Stimulated activated memory B cell treated with anti-CD40 and anti-IgM and Interleukin-4, amounts not matched to agents 10 μg/mL and 1 μg/mL and 100 μg/mL, for 72 hours (primary cell): Measurements from ENCODE around the gene SPTLC2.

ENCODE experiments used
- ATAC-seq: fragments of 150-1000 bp; cut with Tn5 transposase; 2 replicates; pipeline ENCODE4 v1.10.0; 2021
- H3K27ac Mint-ChIP-seq: one replicate; pipeline ENCODE4 v1.8.0; 2022; ENCODE audit warnings: mild to moderate bottlenecking, mixed read lengths
- H3K27me3 Mint-ChIP-seq: one replicate; pipeline ENCODE4 v1.8.0; 2022; ENCODE audit warnings: mixed read lengths
- H3K36me3 Mint-ChIP-seq: one replicate; pipeline ENCODE4 v1.8.0; 2022; ENCODE audit warnings: mixed read lengths
- H3K4me1 Mint-ChIP-seq: one replicate; pipeline ENCODE4 v1.8.0; 2022; ENCODE audit warnings: mixed read lengths
- H3K4me3 Mint-ChIP-seq: one replicate; pipeline ENCODE4 v1.8.0; 2022; ENCODE audit warnings: mild to moderate bottlenecking, moderate library complexity, mixed read lengths
- H3K9me3 Mint-ChIP-seq: one replicate; pipeline ENCODE4 v1.8.0; 2022; ENCODE audit warnings: mixed read lengths

SPTLC2 gene

GRCh38 chr14:77495334-77495733, 121.1 kb downstream of the SPTLC2 start:
- Mint-ChIP-seq H3K9me3 (no peaks in the 10 kb centered on the region), H3K27me3 (peaks cover 39% of the 10 kb centered on the region), H3K27ac (no peak overlapping the region), H3K4me1 (peaks cover 25% of the 10 kb centered on the region), H3K4me3 (no peak overlapping the region), H3K36me3 (no peaks in the 10 kb centered on the region)
- ATAC-seq = no peak

DNA sequence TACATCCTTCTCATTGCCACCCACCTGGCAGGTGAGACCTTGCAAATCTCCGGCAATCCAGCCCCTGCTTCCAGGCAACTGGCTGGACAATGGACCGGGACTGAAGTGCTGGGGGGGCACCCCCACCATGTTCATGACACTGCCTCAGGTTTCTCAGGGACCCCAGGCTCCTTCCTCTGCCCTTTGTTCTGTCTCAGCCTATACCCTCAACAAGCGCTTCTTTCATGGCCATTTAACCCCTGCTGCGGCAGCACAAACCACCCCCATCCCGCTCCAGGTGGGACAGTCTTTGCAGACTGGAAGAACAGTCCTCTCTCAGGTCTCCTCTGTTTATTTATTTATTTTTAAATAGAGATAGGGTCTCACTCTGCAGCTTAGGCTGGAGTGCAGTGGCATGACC, 125.4 kb downstream of the SPTLC2 start:
- Mint-ChIP-seq H3K4me3 (no peak overlapping the region), H3K9me3 (no peaks in the 10 kb centered on the region)

GRCh38 chr14:77490347-77490986, 126.0 kb downstream of the SPTLC2 start:
- Mint-ChIP-seq H3K9me3 (no peaks in the 10 kb centered on the region), H3K27me3 (peaks cover 3% of the 10 kb centered on the region), H3K4me3 (no peak overlapping the region), H3K4me1 (no peaks in the 10 kb centered on the region), H3K36me3 (no peaks in the 10 kb centered on the region), H3K27ac (no peak overlapping the region)
- ATAC-seq = no peak

More for the DNA sequence above, 125.4 kb downstream of the SPTLC2 start:
- ATAC-seq = no peak
- Mint-ChIP-seq H3K4me1 (no peaks in the 10 kb centered on the region), H3K27ac (no peak overlapping the region), H3K36me3 (no peaks in the 10 kb centered on the region), H3K27me3 (peaks cover 9% of the 10 kb centered on the region)

DNA sequence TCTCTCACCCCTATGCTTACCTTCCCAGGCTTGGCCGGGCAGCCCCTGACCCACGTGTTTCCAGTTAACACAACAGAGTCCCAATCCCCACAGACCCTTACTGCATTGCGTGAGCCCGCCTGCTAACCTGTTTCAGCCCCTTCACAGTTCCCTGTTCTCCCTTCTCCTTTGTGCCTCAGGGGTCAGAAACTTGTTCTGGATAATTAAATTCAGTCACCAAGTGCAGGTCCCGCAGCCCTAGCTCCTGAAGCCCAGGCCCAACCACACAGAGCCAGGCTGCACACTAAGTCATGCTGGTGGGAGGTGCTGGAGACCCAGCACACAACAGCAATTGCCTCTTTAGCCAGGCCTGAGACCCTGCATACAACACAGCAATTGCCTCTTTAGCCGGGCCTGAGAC, 127.4 kb downstream of the SPTLC2 start:
- H3K4me3 Mint-ChIP-seq = no peak overlapping the region
- no peak for ATAC-seq
- H3K27me3 Mint-ChIP-seq = no peaks in the 10 kb centered on the region
- no peaks in the 10 kb centered on the region for H3K36me3 Mint-ChIP-seq
- no peak overlapping the region for H3K27ac Mint-ChIP-seq
- no peaks in the 10 kb centered on the region for H3K9me3 Mint-ChIP-seq
- no peaks in the 10 kb centered on the region for H3K4me1 Mint-ChIP-seq

DNA sequence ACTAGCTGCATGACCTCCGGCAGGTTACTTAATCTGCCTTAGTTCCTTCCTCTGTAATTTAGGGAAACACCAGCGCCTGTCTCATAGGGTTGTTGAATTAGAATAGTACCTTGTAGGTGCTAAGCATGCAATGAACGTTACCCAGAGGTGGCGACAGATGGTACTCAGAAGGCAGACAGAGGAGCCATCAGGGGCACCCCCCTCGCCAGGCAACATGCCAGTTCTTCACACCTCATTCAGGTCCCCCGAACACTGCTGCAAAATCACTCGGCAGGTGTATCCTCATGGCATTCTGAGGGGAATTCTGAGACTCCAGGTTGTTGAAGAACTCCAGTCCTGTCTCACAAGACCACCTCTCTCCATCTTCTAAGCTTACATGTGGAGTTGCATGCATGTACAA, 127.9 kb downstream of the SPTLC2 start:
- Mint-ChIP-seq H3K4me3 (no peak overlapping the region), H3K36me3 (no peaks in the 10 kb centered on the region), H3K4me1 (no peaks in the 10 kb centered on the region), H3K9me3 (no peaks in the 10 kb centered on the region), H3K27me3 (no peaks in the 10 kb centered on the region), H3K27ac (no peak overlapping the region)
- no peak for ATAC-seq

GRCh38 chr14:77485901-77486678, 130.3 kb downstream of the SPTLC2 start:
- no peak for ATAC-seq
- no peaks in the 10 kb centered on the region for H3K9me3 Mint-ChIP-seq
- H3K4me3 Mint-ChIP-seq = no peak overlapping the region
- H3K4me1 Mint-ChIP-seq = no peaks in the 10 kb centered on the region
- no peaks in the 10 kb centered on the region for H3K27me3 Mint-ChIP-seq
- no peak overlapping the region for H3K27ac Mint-ChIP-seq
- no peaks in the 10 kb centered on the region for H3K36me3 Mint-ChIP-seq

DNA sequence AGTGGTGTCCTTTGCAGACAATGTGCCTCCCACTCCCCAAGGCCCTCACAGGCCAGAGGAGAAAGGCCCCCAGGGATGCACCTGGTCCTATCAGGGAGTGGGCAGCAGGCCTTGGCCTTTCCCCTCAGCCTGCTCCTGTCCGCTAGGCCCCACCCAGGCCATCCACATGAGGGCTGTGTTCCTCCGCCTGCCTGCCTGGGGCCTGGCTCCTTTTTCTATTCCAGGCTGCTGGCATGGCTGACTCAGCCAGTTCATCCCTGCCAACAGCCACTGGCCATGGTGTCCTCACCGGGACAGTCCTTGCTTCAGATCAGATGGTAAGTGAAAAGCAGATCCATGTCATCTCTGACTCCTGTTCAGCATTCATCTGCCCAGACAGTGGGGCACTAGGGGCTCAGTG, 131.2 kb downstream of the SPTLC2 start:
- H3K9me3 Mint-ChIP-seq = no peaks in the 10 kb centered on the region
- no peaks in the 10 kb centered on the region for H3K27me3 Mint-ChIP-seq
- H3K4me3 Mint-ChIP-seq = no peak overlapping the region
- no peak overlapping the region for H3K27ac Mint-ChIP-seq
- no peaks in the 10 kb centered on the region for H3K4me1 Mint-ChIP-seq
- no peaks in the 10 kb centered on the region for H3K36me3 Mint-ChIP-seq
- no peak for ATAC-seq

DNA sequence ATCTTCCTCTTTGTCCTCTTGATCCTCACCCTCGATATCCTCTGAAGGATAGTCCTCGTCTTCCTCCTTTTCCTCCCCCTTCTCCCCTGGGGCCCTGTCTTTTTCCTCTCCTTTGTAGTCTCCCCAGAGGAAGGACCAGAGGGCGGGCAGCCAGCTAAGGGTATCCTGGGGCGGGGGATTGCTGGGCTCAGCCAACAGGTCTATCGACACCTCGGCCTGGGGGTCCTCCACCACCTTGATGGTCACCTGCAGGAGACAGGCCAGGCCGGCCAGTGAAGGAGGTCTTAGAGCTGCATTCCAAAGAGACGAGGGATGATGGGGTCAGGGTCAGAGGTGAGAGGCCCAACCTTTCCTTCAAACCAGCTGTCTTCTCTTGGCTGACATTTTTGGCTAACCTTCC, 134.0 kb downstream of the SPTLC2 start:
- Mint-ChIP-seq H3K27me3 (no peaks in the 10 kb centered on the region), H3K36me3 (no peaks in the 10 kb centered on the region), H3K9me3 (no peaks in the 10 kb centered on the region), H3K27ac (no peak overlapping the region), H3K4me3 (no peak overlapping the region), H3K4me1 (peaks cover 7% of the 10 kb centered on the region)
- ATAC-seq = no peak

- H3K27me3 Mint-ChIP-seq = no peaks in the 10 kb centered on the region
- no peaks in the 10 kb centered on the region for H3K36me3 Mint-ChIP-seq
- ATAC-seq = peak; percentile 88
- H3K27ac Mint-ChIP-seq = no peak overlapping the region
- no peaks in the 10 kb centered on the region for H3K9me3 Mint-ChIP-seq
- H3K4me1 Mint-ChIP-seq = peaks cover 7% of the 10 kb centered on the region
- no peak overlapping the region for H3K4me3 Mint-ChIP-seq
These were observed 137.6 kb downstream of the SPTLC2 start for GRCh38 chr14:77478796-77479195.

GRCh38 chr14:77478029-77478428, 138.4 kb downstream of the SPTLC2 start:
- H3K9me3 Mint-ChIP-seq = no peaks in the 10 kb centered on the region
- H3K27me3 Mint-ChIP-seq = no peaks in the 10 kb centered on the region
- H3K4me1 Mint-ChIP-seq = peaks cover 7% of the 10 kb centered on the region
- H3K36me3 Mint-ChIP-seq = no peaks in the 10 kb centered on the region
- ATAC-seq = no peak
- no peak overlapping the region for H3K4me3 Mint-ChIP-seq
- H3K27ac Mint-ChIP-seq = no peak overlapping the region

GRCh38 chr14:77475432-77476115, 140.9 kb downstream of the SPTLC2 start:
- Mint-ChIP-seq H3K27me3 (no peaks in the 10 kb centered on the region), H3K4me3 (no peak overlapping the region), H3K27ac (no peak overlapping the region), H3K9me3 (no peaks in the 10 kb centered on the region), H3K36me3 (no peaks in the 10 kb centered on the region), H3K4me1 (peaks cover 7% of the 10 kb centered on the region)
- ATAC-seq = no peak

GRCh38 chr14:77474479-77475177, 141.8 kb downstream of the SPTLC2 start:
- Mint-ChIP-seq H3K36me3 (peaks cover under 1% of the 10 kb centered on the region), H3K9me3 (no peaks in the 10 kb centered on the region), H3K27ac (no peak overlapping the region), H3K4me3 (no peak overlapping the region), H3K27me3 (no peaks in the 10 kb centered on the region), H3K4me1 (peaks cover 7% of the 10 kb centered on the region)
- no peak for ATAC-seq

DNA sequence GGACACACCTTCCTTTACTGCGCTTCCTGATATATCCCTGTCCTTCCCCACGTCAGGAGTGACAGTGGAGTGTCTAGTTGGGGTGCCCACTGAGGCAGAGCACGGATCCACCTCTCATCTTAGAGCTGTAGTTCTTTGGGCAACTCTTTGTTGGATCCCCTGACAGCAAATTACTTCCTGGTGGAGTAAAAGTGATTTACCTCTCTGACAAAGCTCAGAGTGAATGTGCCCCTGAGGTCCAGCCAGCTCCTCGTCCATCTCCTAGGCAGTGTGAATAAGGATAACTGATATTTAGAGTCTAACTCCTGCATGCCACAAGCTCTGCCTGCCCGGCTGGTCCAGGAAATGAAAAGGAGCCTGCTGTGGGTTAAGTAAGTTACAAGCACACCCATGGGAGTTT, 142.5 kb downstream of the SPTLC2 start:
- H3K36me3 Mint-ChIP-seq = peaks cover 7% of the 10 kb centered on the region
- no peak overlapping the region for H3K4me3 Mint-ChIP-seq
- no peak overlapping the region for H3K27ac Mint-ChIP-seq

DNA sequence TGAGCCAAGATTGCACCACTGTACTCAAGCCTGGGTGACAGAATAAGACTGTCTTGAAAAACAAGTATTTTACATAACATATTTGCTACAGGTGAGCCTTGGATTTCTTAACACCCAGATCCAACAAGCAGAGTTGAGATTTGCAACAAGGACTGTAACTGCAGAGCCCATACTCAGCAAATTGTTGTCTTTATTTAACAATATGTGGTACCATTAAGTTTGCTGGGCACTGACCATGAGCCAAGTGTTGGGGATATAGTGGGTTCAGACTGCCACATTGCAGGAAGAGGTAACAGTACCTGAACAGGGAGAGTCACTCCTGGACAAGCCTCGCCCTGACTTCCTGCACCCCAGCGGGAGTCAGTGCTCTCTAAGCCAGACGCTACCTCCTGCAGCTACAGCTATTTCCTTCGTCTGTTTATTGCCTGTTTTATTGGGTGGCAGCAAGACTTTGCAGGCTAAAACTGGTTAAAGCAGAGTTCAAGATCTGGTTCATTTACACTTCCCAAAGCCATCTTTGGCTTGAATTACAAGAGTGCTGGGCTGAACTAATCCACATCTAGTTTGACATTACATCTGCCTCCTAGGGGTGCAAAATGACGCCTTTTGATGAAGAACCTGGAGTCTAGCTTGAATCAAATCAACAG, 146.1 kb downstream of the SPTLC2 start:
- no peak for ATAC-seq
- Mint-ChIP-seq H3K4me1 (no peaks in the 10 kb centered on the region), H3K9me3 (no peaks in the 10 kb centered on the region), H3K36me3 (peaks cover 25% of the 10 kb centered on the region), H3K27ac (no peak overlapping the region), H3K4me3 (no peak overlapping the region), H3K27me3 (no peaks in the 10 kb centered on the region)

More for the DNA sequence above, 142.5 kb downstream of the SPTLC2 start:
- Mint-ChIP-seq H3K4me1 (peaks cover 6% of the 10 kb centered on the region), H3K27me3 (no peaks in the 10 kb centered on the region), H3K9me3 (no peaks in the 10 kb centered on the region)
- no peak for ATAC-seq

DNA sequence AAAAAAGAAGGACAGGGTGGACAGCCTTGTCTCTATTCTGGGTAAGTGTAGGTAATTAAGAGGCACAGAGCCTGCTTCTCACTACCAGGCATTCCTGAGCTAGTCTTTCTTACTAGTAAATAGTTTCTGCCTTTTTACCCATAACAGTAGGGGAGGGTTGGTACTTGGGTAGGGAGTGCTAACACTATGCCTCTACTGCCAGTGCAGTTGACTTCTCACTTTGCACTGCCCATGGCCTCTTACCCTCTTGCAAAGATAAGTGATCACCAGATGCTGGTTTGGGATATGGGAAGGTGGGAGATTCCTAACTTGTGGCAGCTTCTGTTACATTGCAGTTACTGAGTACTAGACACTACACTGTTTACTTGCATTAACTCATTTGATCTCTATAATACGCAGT, 146.9 kb downstream of the SPTLC2 start:
- Mint-ChIP-seq H3K4me3 (no peak overlapping the region), H3K27ac (no peak overlapping the region), H3K27me3 (no peaks in the 10 kb centered on the region), H3K4me1 (no peaks in the 10 kb centered on the region), H3K36me3 (peaks cover 32% of the 10 kb centered on the region), H3K9me3 (no peaks in the 10 kb centered on the region)
- ATAC-seq = no peak
